ENCODE data around the gene NR3C2.
"Not testable (repeated sequence)": the region's sequence is repeated elsewhere in the genome, so short reads cannot be mapped to it uniquely, and the experiment has no call there.

NR3C2 gene

GRCh38 chr4:148095346-148095923 is 346.8 kb downstream of the NR3C2 start:
- DNase-seq, result no peak

- DNase-seq, result no peak
These were observed 348.1 kb downstream of the NR3C2 start for GRCh38 chr4:148094149-148094548.

DNA sequence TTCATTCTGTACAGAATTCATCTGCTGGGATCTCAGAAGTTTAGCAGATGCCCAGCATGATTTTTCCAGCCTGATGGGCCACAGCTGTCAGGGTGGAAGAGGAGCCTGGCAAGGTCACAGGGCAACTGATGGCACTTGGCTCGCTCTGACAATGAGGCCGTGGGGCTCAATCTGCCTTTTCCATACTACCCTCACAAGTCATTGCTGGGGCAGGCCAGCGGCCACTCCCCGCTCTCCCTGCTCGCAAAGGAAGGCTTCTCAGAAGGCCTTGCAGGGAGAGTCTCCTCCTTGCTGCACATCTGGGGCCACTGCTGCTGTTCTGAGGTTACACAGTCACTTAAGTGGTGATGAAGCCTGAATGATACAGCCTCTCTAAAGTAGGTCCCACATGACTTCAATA is 349.1 kb downstream of the NR3C2 start:
- DNase-seq, result no peak

DNA sequence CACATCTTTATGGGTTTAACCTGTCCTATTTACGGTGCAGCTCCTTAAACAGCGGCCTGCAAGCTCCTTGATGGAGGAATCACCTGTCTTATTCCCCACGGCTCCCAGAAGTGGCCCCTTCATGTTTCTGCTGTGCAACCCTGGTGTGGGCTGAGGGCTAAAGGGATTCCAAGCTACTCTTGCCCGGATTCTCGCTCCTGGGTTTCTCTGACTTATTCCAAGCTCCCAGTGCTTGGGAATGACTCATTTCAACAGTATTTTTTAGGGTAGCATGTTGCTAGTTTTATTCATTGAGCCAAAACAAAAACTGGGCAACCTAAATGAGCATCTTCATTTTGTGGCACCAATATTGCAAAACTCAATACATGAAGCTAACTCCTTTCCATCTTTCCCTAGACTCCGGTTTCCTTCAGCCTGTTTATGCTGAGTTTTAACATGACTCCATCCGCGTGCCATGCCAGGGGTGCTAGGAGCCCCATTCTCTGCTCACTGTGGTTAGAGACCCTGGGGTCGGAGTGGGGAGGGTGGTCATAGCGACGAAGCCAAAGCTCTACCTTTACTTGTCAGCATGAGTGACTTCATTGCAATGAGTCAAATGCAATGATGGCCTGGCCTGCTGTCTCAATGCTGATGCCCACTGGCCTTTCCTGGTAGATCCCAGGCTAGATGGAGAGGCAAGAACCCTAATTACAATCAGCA is 349.7 kb downstream of the NR3C2 start:
- DNase-seq, result no peak

GRCh38 chr4:148091896-148092295 is 350.3 kb downstream of the NR3C2 start:
- DNase-seq, result no peak

GRCh38 chr4:148090503-148091476 is 351.4 kb downstream of the NR3C2 start:
- no peak for DNase-seq

- DNase-seq, result no peak
These were observed 352.2 kb downstream of the NR3C2 start for GRCh38 chr4:148090029-148090428.

DNA sequence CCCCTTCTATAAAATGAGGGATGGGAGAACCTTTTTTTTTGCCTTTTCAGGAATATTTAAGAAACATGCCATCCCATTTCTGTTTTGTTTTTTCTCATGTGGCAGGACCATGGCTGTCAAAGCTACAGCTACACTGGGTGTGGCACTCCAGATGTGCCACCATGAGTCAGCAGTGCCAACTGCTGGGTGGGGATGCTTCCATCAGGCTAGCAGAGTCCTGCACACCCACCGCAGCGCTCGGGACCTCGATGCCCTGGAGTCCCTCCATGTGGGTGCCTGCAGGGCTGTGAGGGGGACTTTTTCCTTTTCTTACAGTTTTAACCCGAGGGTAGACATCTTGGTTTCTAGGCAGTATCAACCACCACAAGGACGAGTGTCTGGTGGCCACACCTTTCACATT is 352.6 kb downstream of the NR3C2 start:
- no peak for DNase-seq

DNA sequence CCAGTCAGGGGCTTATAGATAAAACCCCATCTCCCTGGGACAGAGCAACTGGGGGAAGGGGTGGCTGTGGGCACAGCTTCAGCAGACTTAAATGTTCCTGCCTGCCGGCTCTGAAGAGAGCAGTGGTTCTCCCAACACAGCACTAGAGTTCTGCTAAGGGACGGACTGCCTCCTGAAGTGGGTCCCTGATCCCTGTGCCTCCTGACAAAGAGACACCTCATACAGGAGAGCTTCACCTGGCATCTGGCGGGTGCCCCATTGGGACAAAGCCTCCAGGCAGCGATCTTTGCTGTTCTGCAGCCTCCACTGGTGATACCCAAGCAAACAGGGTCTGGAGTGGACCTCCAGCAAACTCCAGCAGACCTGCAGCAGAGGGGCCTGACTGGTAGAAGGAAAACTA is 359.1 kb downstream of the NR3C2 start:
- DNase-seq, result not testable (repeated sequence)

DNA sequence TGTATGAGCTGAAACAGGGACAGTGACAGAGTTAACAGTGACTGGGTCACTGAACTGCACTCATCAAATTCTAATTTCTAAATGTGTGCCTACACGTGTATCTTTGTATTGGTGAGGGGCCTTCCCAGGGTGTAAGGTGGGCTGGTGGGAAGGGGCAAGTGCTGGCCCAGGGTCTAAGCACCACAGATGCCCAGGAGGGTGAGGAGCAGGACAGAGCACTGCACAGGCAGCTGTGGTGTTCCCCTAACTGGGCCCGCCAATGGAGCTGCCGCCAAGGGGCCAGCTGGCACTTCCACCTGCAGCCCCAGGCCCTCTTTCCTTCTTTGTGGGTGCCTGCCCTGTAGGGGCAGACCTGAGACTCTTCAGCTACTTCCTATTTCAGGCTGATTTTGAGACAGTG is 360.5 kb downstream of the NR3C2 start:
- DNase-seq, result no peak

DNA sequence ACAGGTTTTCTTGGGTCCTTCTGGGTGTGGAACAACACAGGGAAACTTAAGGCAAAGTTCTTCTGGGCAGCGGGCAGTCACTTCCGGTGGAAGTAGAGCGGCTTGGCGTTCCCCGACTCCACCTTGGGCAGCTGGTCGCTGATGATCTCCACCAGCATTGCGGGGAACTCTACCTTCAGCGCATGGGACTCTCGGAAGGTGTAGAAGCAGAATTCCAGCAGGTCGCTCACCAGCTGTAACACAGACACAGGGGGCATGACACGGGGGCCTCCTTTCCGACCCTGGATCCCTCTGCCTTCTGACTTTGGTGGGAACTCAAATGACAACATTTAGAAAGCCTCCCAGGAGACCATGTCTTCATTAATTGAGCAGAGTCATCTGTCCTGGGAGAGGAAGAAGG is 360.9 kb downstream of the NR3C2 start:
- no peak for DNase-seq

DNA sequence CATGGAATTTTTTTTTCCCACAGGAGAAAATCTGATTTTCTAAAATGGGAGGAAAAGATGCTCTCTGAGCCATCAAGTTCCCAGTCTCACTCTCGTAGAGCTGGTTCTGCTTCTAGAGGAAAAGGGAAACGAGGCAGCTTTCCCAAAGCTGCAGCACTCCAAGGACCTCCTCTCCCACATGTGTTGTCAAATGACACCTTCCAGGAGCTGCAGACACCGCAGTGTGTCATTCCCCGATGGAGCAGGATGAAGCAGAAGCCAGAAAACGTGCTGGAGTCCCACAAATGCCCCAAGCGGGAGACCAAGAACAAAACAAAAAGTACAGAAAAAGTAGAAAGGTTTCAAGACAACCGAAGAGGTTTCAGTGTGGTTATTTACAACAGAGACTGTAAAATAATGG is 362.3 kb downstream of the NR3C2 start:
- DNase-seq, result no peak

DNA sequence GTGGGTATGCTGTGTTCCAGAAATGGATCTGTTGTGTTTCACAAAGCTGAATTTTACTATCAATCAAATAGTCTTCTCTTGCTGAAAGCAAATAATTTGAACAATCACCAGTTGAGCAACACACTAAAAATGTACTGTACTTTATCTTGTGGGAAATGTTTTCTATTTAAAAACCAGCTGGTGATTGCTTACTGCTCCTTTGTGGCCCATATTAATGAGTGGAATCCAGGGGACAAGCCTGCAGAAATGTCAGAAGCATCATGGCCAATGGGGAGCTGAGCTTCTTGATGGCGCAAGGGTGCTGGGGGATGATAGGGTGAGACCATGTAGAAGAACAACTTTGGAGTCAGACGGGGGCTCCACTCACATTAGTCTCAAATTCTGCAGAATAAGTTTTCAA is 364.2 kb downstream of the NR3C2 start:
- no peak for DNase-seq

DNA sequence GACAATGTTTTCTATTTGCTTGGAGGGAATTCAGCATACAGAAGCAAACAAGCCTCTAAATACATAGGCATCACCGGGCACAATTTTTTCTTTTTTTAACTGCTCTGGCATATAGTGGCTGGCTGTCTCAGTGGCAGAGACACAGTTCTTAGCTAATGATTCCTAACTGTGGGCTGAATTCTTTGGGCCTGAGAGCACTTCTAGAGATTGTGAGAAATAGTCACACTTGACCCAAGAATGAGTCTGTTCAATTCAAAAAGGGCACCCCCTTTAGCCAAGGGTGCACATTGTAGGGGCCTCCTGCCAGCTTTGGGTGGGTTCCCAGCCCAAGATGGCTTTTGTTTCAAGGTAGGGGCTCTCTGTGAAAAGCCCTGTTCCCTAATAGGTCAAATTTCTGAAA is 364.6 kb downstream of the NR3C2 start:
- DNase-seq, result no peak

- DNase-seq, result no peak
These were observed 365.2 kb downstream of the NR3C2 start for GRCh38 chr4:148076964-148077363.

GRCh38 chr4:148075438-148075837 is 366.8 kb downstream of the NR3C2 start:
- DNase-seq, result no peak

DNA sequence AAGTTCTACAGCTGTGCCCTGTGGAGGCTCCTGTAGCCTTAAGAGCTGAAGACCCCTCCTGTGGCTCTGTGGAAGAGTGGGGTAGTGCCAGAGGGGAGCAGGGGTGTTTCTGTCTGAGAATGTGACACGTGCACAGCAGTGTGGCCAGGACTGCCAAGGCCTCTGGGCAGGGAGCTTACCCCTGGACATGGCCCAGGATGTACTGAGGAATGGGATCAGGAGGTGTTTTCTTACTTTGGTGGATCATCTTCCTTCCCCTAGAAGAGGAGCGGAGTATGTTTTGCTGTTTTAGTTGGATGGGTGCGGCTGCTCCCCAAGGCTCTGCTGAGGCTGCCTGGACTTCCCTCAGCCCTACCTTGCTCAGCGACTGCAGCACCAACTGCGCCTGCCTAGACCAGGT is 367.8 kb downstream of the NR3C2 start:
- DNase-seq, result no peak

DNA sequence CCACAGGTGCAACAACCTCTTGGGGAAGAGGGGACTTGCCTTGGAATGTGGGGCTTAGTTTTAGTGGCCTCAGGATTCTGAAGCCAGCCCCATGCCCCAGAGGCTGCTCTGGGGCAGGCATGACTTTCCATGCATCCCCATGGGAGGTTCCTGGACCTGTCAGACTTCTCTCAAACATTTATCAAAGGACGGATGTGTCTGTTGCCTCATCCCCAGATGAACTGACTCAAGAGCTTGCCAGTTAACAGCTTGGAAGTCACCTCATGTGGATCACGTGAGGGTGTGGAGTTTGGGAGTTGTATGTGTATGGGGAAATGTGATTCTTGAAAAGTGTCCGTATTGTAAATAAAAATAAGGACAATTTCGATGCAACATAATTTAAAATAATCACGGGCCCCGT is 368.9 kb downstream of the NR3C2 start:
- DNase-seq, result no peak

- DNase-seq, result no peak
These were observed 369.4 kb downstream of the NR3C2 start for GRCh38 chr4:148072789-148073188.

- no peak for DNase-seq
These were observed 371.2 kb downstream of the NR3C2 start for GRCh38 chr4:148071009-148071408.

DNA sequence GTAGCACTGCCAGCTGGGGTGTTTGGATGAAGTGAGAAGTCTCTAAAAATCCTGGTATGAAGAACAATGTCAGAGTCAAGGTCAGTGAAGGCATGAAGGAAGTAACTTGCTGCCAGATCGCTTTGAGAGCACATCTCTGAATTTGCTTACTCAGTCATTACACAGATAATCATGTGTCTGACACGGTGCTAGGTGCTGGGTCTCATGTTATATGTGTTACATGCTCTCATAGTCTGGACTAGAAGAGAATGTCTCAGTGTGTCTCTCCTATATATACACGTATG is 372.4 kb downstream of the NR3C2 start:
- DNase-seq, result no peak

GRCh38 chr4:148069086-148069894 is 372.9 kb downstream of the NR3C2 start:
- no peak for DNase-seq

Data from activated CD4-positive, CD25-positive, alpha-beta regulatory T cell (primary cell).